K562 (cell line): ENCODE measurements around the gene MYG1. TPM values are rescaled to one million over a fixed set of nuclear protein-coding genes. Genes with fewer than 3 reads are reported as not detected.

Experiments
- ARNT ChIP-seq, 2 experiments: fragments of 450-650 bp; IDR thresholded peaks; 2 replicates each; pipeline ENCODE4 v1.6.1; 2016; ENCODE audit warnings: mild to moderate bottlenecking in 1 of 2
- CHCHD3 ChIP-seq: fragments of 250-450 bp; sonication (Bioruptor Pico); IDR thresholded peaks from 2 replicates; pipeline ENCODE4 v2.1.2; 2022; ENCODE audit warnings: mild to moderate bottlenecking
- CREM ChIP-seq: IDR thresholded peaks from 2 replicates; pipeline ENCODE4 v1.6.1; 2014; ENCODE audit warnings: antibody characterized with exemption, low read depth
- FOXA1 ChIP-seq: fragments of 450-650 bp; IDR thresholded peaks from 2 replicates; pipeline ENCODE4 v1.6.1; 2016; ENCODE audit warnings: mild to moderate bottlenecking, borderline replicate concordance
- MEF2D ChIP-seq: conservative IDR thresholded peaks from 2 replicates; pipeline ENCODE4 v1.6.1; 2016; ENCODE audit warnings: low read depth, missing genetic modification characterization, missing compliant biosample characterization
- NBN ChIP-seq: fragments of 450-650 bp; IDR thresholded peaks from 2 replicates; pipeline ENCODE4 v1.6.1; 2016; ENCODE audit warnings: low read depth, mild to moderate bottlenecking
- NCOA6 ChIP-seq: fragments of 450-650 bp; IDR thresholded peaks from 2 replicates; pipeline ENCODE4 v1.6.1; 2017; ENCODE audit warnings: mild to moderate bottlenecking
- NFRKB ChIP-seq: fragments of 450-650 bp; IDR thresholded peaks from 2 replicates; pipeline ENCODE4 v1.6.1; 2016; ENCODE audit warnings: low read depth
- NR3C1 ChIP-seq: sonication (generic); formaldehyde crosslinking; IDR thresholded peaks from 2 replicates; pipeline ENCODE4 v1.8.1; 2022; ENCODE audit warnings: missing genetic modification reagents
- PHB2 ChIP-seq: fragments of 450-650 bp; IDR thresholded peaks from 2 replicates; pipeline ENCODE4 v1.6.1; 2017; ENCODE audit warnings: low read depth
- RBM25 ChIP-seq: fragments of 200-400 bp; formaldehyde crosslinking; IDR thresholded peaks from 2 replicates; pipeline ENCODE4 v1.6.1; 2018; ENCODE audit warnings: low read length, low read depth, moderate library complexity; ENCODE audit not compliant: severe bottlenecking
- RBM34 ChIP-seq: fragments of 200-400 bp; formaldehyde crosslinking; IDR thresholded peaks from 2 replicates; pipeline ENCODE4 v1.6.1; 2018; ENCODE audit warnings: low read length, borderline replicate concordance; ENCODE audit not compliant: insufficient read depth
- SMARCA5 ChIP-seq: fragments of 450-650 bp; IDR thresholded peaks from 2 replicates; pipeline ENCODE4 v1.6.1; 2016
- SPI1 ChIP-seq: IDR thresholded peaks from 2 replicates; pipeline ENCODE4 v1.6.1; 2011; ENCODE audit warnings: low read depth, low read length, control low read depth, borderline replicate concordance
- TRIM24 ChIP-seq, 2 experiments: fragments of 450-650 bp; IDR thresholded peaks; 2 replicates each; pipeline ENCODE4 v1.6.1; 2016
- TRIM28 ChIP-seq: fragments of 450-650 bp; IDR thresholded peaks from 2 replicates; pipeline ENCODE4 v1.6.1; 2017
- ZC3H8 ChIP-seq: fragments of 450-650 bp; IDR thresholded peaks from 2 replicates; pipeline ENCODE4 v1.6.1; 2017
- ZNF133 ChIP-seq: fragments of 250-450 bp; sonication (Bioruptor Pico); IDR thresholded peaks from 2 replicates; pipeline ENCODE4 v1.4.0; 2020; ENCODE audit warnings: mild to moderate bottlenecking
- ZNF165 ChIP-seq: fragments of 250-450 bp; sonication (Bioruptor Pico); IDR thresholded peaks from 2 replicates; pipeline ENCODE4 v1.4.0; 2020; ENCODE audit warnings: borderline replicate concordance
- ZNF184 ChIP-seq: sonication (generic); formaldehyde crosslinking; IDR thresholded peaks from 2 replicates; pipeline ENCODE4 v1.5.0; 2020; ENCODE audit warnings: missing genetic modification reagents
- ZNF316 ChIP-seq: fragments of 450-650 bp; IDR thresholded peaks from 2 replicates; pipeline ENCODE4 v1.6.1; 2016
- ZZZ3 ChIP-seq: fragments of 450-650 bp; IDR thresholded peaks from 2 replicates; pipeline ENCODE4 v1.6.1; 2016; ENCODE audit warnings: antibody characterized with exemption, mild to moderate bottlenecking, moderate library complexity
- polyA plus RNA-seq, 8 experiments: library from polyadenylated mRNA; depleted of rRNA in 4 of 8; stranded (reverse) in 5 of 8; unstranded in 3 of 8; fragments of >200 nt; fragmentation: Nextera tagmentation in 2 of 8; fragmentation: Illumina TruSeq in 1 of 8; extraction: Ambion mirVana in 2 of 8; extraction: Trizol in 1 of 8; gene quantifications; 2 replicates each; pipeline versions ENCODE4 v1.2.1 to v1.2.3, GENCODE V29; 2011 to 2014; ENCODE audit warnings: inconsistent platforms in 1 of 8, missing spikeins in 1 of 8
- total RNA-seq, 7 experiments: library from RNA; depleted of rRNA in 6 of 7; stranded (reverse); fragments of >200 nt in 6 of 7; fragmentation: Illumina TruSeq in 2 of 7; extraction: Trizol in 2 of 7; gene quantifications; 2 replicates each; pipeline versions ENCODE4 v1.2.1 to v1.2.3, GENCODE V29; 2011 to 2021; ENCODE audit warnings: low replicate concordance in 1 of 7
- TF ChIP-seq, protein P1 (sequence below): sonication (generic); formaldehyde crosslinking; IDR thresholded peaks from 2 replicates; pipeline ENCODE4 v1.8.1; 2022; ENCODE audit warnings: missing genetic modification reagents
- TF ChIP-seq, protein P2 (sequence below), 3 experiments: IDR thresholded peaks in 2 of 3; conservative IDR thresholded peaks in 1 of 3; 2 replicates each; pipeline ENCODE4 v1.5.1; 2011 to 2012; ENCODE audit warnings: low read length in 3 of 3, mild to moderate bottlenecking in 3 of 3, control low read depth in 2 of 3, improper control_type of control experiment in 1 of 3, inconsistent platforms in 1 of 3, low read depth in 1 of 3, mixed read lengths in 1 of 3, moderate library complexity in 1 of 3; ENCODE audit not compliant: insufficient read depth in 2 of 3
- TF ChIP-seq, protein P3 (sequence below): sonication (generic); formaldehyde crosslinking; IDR thresholded peaks from 2 replicates; pipeline ENCODE4 v1.8.1; 2023; ENCODE audit warnings: mild to moderate bottlenecking, missing genetic modification reagents
- TF ChIP-seq, protein P4 (sequence below): sonication (generic); formaldehyde crosslinking; IDR thresholded peaks from 2 replicates; pipeline ENCODE4 v1.8.0; 2022; ENCODE audit warnings: mild to moderate bottlenecking, missing genetic modification reagents

The MYG1 gene
- total and polyA plus RNA-seq, 9 of the 15 experiments (the other 6 are each of a cell fraction or from before 2014, with no cell fraction given), result 0.45 to 5.6 (median 2.1) TPM

DNA sequence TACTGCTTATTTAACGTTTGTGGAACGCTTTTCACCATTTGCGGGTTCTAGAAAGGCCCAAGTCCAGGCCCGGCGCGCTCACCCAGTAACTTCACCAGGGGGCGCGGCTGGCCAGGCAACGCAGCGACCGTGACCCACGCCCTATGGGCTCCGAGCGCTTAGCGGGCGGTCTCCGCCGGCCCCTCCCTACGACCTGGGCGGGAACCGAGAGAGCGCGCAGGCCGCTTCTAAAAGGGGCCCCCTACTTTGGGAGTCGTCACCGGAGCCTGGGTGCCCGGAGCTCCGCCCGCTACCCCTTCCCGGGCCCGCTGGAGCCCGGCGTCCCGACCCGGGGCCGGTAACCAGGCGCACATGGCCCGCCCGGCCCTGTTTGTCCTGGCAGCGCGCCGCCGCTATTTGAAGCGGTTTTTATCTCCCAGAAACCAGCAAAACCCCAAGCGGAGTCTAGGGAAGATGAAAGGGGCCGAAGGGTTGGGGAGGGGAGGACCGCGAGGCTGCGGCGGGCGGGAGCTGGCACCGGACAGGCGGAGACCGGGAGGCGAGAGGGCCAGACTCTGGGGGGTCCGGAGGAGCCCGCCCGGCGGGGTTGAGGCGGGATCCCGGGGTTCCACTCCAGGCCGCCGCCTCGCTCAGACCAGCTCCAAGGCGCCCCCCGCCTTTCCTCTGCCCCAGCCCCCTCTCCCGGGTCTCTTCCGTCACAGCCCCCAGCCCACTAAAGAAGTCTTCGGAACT, 25.4 kb downstream of the MYG1 start (continued):
- TF ChIP-seq CHCHD3 (no peak), RBM34 (no peak), PHB2 (no peak), ZC3H8 (no peak), SPI1 (no peak), ZNF165 (CRISPR knock-in tag) (0 out of 2 replicates have a peak, but pooled peaks have one; percentile 12), NR3C1 (CRISPR knock-in tag) (no peak), NBN (peak; percentile 32; the same call in 1 of the 2 replicates), ARNT (IDR thresholded peaks at IDR 0.05) (no peak), ZNF133 (CRISPR knock-in tag) (no peak), TRIM28 (no peak), TRIM24 (IDR thresholded peaks at IDR 0.05) (0 out of 4 replicates have a peak, but pooled peaks of 1 of the 2 experiments have one; percentile 45), SMARCA5 (no peak), ZNF316 (no peak), ZZZ3 (no peak), MEF2D (tag) (no peak), NCOA6 (no peak), FOXA1 (no peak), RBM25 (no peak), NFRKB (no peak), ZNF184 (no peak), CREM (peak; percentile 62)
- TF ChIP-seq, protein P1, sequence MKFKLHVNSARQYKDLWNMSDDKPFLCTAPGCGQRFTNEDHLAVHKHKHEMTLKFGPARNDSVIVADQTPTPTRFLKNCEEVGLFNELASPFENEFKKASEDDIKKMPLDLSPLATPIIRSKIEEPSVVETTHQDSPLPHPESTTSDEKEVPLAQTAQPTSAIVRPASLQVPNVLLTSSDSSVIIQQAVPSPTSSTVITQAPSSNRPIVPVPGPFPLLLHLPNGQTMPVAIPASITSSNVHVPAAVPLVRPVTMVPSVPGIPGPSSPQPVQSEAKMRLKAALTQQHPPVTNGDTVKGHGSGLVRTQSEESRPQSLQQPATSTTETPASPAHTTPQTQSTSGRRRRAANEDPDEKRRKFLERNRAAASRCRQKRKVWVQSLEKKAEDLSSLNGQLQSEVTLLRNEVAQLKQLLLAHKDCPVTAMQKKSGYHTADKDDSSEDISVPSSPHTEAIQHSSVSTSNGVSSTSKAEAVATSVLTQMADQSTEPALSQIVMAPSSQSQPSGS, result no peak
- TF ChIP-seq, protein P2, sequence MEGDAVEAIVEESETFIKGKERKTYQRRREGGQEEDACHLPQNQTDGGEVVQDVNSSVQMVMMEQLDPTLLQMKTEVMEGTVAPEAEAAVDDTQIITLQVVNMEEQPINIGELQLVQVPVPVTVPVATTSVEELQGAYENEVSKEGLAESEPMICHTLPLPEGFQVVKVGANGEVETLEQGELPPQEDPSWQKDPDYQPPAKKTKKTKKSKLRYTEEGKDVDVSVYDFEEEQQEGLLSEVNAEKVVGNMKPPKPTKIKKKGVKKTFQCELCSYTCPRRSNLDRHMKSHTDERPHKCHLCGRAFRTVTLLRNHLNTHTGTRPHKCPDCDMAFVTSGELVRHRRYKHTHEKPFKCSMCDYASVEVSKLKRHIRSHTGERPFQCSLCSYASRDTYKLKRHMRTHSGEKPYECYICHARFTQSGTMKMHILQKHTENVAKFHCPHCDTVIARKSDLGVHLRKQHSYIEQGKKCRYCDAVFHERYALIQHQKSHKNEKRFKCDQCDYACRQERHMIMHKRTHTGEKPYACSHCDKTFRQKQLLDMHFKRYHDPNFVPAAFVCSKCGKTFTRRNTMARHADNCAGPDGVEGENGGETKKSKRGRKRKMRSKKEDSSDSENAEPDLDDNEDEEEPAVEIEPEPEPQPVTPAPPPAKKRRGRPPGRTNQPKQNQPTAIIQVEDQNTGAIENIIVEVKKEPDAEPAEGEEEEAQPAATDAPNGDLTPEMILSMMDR (IDR thresholded peaks at IDR 0.05 in 2 of 3, conservative IDR thresholded peaks at IDR 0.05 in 1 of 3; ENCODE audit: insufficient read depth in 2 of 3, low read depth in 1 of 3, low read length in 3 of 3), result peak; percentile 87 to 95 (median 90)
- TF ChIP-seq, protein P3, sequence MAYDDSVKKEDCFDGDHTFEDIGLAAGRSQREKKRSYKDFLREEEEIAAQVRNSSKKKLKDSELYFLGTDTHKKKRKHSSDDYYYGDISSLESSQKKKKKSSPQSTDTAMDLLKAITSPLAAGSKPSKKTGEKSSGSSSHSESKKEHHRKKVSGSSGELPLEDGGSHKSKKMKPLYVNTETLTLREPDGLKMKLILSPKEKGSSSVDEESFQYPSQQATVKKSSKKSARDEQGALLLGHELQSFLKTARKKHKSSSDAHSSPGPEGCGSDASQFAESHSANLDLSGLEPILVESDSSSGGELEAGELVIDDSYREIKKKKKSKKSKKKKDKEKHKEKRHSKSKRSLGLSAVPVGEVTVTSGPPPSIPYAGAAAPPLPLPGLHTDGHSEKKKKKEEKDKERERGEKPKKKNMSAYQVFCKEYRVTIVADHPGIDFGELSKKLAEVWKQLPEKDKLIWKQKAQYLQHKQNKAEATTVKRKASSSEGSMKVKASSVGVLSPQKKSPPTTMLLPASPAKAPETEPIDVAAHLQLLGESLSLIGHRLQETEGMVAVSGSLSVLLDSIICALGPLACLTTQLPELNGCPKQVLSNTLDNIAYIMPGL (CRISPR knock-in tag), result no peak
- TF ChIP-seq, protein P4, sequence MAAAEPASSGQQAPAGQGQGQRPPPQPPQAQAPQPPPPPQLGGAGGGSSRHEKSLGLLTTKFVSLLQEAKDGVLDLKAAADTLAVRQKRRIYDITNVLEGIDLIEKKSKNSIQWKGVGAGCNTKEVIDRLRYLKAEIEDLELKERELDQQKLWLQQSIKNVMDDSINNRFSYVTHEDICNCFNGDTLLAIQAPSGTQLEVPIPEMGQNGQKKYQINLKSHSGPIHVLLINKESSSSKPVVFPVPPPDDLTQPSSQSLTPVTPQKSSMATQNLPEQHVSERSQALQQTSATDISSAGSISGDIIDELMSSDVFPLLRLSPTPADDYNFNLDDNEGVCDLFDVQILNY, result no peak
